NCI-H128 (cell line): ENCODE measurements around the gene PIP4P1.
"Not testable (repeated sequence)": the region's sequence is repeated elsewhere in the genome, so short reads cannot be mapped to it uniquely, and the experiment has no call there.

Source experiments
- DNase-seq: peaks from one replicate; lab custom pipeline; 2025; ENCODE audit not compliant: unreplicated experiment; lab: John Stamatoyannopoulos, UW

PIP4P1 gene

DNA sequence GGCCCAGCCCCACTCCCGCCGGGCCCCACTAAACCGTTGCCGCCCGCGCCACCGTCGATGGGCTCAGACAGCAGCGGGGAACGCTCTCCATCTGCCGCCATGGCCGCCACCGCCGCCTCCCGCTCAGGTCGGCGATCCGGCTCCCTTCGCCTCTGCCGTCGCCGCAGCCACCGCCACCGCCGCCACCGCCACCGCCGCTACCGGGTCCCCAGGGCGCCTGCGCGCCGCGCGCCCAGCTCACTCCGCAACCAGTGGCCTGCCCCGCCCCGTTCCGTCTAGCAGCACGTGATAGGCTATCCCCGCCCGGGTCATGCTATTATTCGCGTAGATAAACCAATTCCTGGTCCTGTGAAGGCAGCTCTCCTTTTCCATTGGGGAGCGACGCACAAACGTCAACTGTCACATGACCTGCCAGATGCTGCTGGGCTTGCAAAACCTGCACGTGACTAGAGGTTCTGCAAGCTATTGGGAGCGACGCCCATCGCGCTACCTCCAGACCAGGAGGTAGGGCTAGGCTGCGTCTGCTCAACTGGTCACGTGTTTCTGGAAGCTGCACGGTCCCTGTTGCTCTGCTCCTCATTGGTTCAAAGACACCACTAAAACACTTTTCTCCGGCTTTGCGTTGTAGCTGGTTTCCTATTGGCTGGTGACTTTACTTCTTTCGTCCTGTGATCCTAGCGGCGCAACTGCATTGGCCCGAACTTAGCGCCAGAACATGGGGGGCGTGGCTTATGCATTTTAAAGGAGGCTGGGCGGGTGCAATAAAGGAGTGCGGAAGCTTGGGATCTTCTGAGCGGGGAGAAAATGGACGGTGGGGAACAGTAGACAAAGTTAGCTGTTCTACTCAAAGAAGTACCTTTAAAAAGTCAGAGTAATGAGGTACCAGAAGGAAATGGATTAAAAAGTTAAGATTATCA lies at the start of gene PIP4P1:
TSS of gene PIP4P1 (minus strand) at position 210 of the 917 bp plus-strand sequence. CDS start at position 101, 109 bp downstream.
- DNase-seq: peak; percentile 98

DNA sequence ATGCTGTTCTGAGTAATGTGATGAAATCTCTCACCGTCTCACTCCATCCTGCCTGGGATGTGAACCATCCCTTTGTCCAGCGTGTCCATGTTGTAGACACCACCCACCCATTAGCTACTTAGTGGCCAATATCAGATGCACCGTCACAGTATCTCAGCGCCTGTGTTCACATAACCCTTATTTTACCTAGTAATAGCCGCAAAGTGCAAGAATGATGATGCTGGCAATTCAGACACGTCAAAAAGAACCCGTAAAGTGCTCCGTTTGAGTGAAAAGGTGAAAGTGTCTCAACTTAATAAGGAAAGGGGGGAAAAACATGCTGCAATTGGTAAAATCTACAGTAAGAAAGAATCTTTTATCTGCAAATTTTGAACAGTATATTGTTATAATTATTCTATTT lies 47.1 kb upstream of the PIP4P1 start:
- no peak for DNase-seq

DNA sequence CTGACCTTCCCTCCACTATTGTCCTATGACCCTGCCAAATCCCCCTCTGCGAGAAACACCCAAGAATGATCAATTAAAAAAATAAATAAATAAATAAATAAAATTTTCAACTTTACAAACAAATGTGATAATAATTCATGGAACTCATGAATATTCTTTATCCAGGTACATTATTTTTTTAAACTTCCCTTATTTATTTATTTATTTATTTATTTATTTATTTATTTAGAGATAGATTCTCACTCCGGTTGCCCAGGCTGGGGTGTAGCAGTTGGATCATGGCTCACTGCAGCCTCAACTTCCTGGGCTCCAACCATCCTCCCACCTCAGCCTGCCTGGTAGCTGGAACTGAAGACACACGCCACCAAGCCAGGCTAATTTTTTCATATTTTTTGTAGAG lies 46.3 kb upstream of the PIP4P1 start:
- not testable (repeated sequence) for DNase-seq

DNA sequence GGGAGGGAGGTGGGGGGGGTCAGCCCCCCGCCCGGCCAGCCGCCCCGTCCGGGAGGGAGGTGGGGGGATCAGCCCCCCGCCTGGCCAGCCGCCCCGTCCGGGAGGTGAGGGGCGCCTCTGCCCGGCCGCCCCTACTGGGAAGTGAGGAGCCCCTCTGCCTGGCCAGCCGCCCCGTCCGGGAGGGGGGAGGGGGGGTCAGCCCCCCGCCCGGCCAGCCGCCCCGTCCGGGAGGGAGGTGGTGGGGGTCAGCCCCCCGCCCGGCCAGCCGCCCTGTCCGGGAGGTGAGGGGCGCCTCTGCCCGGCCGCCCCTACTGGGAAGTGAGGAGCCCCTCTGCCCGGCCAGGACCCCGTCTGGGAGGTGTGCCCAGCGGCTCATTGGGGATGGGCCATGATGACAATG lies 45.5 kb upstream of the PIP4P1 start:
- DNase-seq: not testable (repeated sequence)

DNA sequence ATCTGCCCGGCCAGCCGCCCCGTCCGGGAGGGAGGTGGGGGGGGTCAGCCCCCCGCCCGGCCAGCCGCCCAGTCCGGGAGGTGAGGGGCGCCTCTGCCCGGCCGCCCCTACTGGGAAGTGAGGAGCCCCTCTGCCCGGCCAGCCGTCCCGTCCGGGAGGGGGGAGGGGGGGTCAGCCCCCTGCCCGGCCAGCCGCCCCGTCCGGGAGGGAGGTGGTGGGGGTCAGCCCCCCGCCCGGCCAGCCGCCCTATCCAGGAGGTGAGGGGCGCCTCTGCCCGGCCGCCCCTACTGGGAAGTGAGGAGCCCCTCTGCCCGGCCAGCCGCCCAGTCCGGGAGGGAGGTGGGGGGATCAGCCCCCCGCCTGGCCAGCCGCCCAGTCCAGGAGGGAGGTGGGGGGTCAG lies 45.0 kb upstream of the PIP4P1 start:
- DNase-seq: not testable (repeated sequence)

DNA sequence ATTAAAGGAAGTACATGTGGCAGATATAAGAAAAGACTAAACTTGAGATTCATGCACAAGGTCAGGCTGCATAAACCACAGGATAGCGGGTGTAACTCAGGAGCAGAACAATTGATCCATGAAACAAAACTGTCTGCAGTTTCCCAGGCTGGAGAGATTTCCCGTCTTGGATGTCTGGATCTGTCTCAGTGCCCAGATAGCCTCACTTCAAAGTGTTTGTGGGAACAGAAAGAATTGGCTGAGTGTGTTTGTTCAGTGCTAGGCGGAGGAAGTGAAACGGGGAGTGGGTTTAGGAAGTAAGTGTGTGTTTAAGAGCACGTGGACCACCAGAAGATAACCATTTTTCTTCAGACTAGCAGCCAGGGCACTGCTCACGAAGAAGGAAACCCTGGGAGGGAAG lies 42.7 kb upstream of the PIP4P1 start:
- no peak for DNase-seq

DNA sequence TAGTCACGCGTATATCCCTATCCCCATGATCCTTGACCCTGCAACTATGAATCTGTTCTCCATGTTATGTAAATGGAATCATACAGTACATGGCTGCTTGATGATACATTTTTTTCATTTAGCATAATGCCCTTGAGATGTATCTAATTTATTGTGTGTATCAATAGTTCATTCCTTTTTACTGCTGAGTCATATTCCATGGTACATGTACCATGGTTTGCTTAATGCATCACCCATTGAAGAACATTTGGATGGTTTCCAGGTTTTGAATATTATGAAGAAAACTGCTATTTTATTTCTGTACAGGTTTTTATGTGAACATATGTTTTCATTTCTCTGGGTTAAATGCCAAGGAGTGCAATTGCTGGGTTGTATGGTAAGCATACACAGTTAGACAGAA lies 40.1 kb upstream of the PIP4P1 start:
- DNase-seq: no peak

DNA sequence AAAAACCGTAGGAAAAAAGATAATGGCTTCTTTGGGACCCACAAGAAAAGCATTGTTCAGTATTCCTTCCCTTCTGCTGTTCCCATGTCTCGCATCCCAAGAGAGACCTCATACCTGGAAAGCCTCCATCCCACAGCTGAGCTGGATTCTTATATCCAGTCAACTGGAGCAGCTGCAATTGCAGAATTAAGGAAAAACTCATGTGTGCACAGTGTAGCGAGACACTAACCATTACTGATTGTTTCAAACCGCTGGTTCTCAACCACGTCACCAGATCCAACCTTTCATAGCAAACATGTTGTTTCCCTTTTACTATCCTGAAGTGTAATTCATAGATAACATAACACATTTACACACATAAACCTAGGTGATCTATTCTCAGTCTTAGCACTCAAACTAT lies 38.6 kb upstream of the PIP4P1 start:
- no peak for DNase-seq

DNA sequence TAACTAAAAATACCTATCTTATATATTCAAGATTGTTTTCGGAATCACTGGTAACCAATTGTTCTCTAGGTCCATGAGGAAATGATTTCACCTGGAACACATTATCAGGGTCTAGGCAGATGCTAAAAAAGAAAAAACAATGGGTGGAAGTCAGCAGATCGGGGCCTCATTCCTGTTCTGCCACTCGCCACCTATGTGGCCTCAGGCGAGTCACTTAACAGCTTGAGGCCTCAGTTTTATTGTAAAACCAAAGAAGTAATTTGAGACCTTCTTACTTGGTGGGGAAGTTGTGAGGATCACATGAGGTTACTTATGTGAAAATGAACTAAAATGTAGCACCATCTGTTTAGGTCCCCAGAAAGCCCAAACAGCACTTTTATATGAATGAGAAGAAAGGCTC lies 37.9 kb upstream of the PIP4P1 start:
- DNase-seq: no peak

DNA sequence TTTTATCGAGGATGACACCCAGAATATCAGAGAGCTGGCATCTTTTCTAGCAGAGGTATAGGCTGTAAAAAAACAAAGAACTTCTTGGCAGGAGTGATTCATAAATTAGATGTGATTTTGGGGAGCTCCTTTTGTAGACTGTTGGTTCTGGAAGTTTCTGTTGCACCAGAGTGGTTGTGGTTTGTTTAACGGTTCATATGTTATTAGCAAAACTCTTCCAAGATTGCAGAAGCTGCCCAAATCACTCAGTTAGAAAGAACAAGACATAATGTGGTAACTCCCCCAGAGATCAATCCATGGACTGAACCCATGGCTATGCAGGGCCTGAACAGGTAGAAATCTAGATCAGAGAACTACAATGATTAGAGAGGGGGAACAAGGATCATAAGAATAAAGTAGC lies 37.4 kb upstream of the PIP4P1 start:
- DNase-seq: no peak

DNA sequence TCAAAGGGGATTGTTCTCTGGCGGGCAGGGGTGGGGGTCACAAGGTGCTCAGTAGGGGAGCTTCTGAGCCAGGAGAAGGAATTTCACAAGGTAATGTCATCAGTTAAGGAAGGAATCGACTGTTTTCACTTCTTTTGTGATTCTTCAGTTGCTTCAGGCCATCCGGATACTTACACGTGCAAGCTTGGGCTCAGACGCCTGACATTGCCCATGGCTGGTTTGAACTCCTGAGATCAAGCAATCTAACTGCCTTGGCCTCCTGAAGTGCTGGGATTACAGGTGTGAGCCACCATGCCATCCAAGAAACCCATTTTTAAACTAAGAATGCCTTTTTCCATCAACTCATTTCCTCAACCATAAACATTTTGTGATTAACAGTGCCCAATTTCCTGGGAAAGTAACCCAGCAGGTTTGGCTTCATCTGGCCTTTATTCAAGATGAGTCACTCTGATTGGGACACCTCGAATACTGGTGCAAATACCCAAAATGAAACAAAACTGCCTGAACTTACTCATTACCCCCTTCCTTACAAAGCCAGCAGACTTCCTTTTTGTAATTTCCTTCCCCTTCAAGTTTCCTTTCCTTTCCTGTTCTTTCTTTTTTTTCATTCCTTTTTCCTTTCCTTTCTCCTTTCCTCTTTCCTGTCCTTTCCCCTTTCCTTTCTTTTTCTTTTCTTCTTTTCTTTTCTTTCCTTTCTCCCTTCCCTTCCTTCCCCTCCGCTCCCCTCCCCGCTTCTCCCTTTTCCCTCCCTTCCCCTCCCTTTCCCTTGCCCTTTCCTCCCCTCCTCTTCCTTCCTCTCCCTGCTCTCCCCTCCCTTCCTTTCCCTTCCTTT lies 33.9 kb upstream of the PIP4P1 start:
- no peak for DNase-seq

DNA sequence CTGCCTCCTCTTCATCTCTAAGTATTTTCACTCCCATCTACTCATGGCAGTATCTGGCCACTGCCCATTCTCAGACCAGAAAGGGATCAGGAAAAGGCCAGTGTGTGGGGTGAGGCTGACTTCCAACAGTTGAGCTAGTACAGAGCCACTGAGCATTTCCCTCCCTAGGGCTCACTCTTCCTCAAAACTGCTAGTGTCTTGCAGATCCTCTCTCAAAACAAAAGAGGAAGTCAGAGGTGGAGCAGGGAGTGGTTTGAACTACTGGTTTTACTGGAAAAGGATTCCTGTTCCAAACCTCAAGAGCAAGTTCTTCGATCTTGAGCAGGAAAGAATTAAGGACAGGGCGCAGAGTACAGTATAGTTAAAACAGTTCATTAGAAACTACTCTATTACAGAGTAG lies 32.4 kb upstream of the PIP4P1 start:
- no peak for DNase-seq

DNA sequence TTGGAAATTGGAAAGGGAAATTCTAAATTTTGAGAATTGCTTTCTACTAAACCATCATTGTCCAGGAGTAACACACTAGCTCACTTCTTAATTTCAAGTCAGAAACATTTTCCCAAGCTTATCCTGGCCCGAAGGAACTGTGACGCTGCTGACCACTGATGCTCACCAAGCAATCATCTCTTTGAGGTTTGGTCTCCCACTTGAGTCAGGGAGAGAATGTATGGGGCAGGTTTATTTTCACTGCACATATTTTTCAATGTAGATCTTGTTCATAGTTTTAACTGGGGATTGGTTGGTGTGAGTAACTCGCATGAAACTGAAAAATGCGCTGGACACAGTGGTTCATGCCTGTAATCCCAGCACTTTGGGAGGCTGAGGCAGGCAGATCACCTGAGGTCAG lies 31.3 kb upstream of the PIP4P1 start:
- no peak for DNase-seq

DNA sequence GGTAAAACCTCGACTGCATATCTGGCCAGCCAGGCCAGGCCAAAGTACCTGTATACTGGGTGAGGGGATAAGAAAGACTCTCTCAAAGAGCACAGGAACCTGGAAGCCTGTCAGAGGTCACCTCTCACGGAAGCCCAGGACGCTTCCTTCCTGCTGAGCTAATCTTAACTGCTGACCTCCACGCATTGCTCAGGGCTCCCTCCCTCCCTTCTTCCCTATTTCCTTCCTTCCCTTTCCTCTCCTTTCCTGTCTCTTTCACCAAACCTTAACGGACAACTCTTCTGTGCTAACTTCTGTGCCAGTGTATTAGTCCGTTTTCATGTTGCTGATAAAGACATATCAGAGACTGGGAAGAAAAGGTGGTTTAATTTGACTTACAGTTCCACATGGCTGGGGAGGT lies 29.3 kb upstream of the PIP4P1 start:
- no peak for DNase-seq

DNA sequence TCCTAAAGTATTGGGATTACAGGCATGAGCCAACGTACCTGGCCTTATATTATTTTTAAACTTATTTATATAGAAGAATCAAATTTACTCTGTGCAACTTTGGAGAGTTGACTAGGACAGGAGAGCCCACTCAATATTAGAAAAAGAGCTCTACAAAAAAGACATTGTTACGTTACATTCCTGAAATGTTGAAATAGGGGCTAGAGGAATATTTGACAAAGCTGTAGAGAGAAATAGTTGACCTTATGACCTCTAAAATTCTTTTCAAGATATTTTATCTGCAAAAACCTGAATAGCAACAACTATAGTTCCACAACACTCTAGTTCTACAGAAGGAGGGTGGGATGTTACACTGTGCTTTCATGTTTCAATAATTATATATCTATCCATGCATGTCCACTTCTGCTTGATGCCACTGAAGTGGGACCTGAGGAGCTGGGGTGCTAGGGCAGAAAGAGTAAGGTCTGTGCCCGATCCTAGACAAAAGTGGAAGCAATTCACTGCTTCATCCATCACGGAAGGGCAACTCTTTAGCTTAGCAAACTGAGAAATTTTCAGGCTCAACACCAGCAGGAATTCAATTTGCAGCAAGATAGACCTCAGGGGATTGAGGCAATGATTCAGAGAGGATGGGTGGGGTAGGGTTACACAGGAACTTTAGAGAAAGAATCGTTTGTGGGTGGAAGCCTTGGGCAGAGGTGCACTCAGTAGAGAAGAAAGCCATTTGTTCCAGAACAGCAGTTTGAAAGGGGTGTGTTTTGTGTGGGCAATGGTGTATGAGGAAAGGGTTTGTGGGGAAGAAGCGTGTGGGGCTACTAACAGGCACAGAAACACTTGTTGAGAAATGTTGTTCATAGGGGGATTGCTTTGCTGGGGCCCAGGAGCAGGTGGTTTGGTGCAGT lies 28.1 kb upstream of the PIP4P1 start:
- no peak for DNase-seq

DNA sequence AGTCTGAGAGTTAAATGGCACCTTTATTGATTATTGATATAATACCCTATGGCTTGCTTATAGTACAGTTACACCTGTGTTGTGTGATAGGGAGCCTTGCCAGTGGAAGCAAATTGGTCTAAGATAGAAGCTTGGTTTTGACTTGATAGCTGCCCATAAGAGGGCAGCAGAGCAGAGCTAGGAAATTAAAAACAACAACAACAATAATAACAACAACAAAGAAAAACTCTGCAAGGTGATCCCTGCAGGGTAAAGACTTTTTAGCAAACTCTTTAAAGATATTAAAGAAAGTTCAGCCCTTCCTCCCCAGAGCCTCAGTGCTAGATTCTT lies 26.1 kb upstream of the PIP4P1 start:
- DNase-seq: no peak

DNA sequence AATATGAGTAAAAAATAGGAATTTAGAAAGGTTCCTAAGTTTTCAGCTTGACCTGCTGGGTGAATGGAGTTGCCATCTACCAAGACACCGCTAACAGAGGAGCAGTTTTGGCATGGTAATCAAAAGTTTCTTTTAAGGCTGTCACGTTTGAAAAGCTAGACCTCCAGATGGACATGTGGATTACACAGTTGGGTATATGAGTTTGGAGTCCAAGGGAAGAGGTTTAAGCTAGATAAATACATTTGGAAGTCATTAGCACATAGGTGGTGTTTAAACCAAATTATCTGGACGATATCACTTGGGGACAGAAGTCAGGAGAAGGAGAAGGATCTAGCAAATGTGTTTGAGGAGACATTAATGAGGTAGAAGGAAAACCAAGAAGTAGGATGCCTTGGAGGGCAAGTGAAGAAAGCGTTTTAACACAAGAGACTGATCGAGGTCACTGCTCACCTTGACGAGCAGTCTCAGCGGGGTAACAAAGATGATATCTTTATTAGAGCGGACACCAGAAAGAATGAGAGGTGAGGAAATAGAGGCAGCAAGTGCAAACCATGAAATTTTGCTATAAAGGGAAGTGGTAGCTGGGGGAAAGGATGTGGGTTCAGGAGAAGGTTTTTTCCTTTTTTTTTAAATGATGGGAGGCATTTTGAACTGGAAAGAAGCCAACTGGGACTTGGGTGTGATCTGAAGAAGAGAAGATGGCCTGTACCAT lies 25.6 kb upstream of the PIP4P1 start:
- no peak for DNase-seq

DNA sequence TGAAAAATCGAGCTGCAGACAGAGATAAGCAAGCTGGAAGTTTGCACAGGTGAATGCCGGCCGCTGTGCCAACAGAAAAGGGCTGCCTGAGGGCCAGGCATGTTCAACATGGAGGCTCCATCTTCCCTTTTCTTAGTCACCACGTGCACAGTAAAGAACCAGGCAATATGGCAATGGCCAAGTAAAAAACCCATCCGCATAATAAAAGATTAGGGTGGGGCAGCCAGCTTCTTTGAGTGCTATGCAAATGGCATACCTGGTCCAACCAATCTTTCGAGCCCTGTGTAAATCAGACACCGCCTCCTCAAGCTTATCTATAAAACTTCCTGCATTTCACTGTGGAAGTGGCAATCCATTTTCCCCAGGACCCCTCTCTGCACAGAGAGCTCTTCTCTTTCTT lies 24.7 kb upstream of the PIP4P1 start:
- no peak for DNase-seq

DNA sequence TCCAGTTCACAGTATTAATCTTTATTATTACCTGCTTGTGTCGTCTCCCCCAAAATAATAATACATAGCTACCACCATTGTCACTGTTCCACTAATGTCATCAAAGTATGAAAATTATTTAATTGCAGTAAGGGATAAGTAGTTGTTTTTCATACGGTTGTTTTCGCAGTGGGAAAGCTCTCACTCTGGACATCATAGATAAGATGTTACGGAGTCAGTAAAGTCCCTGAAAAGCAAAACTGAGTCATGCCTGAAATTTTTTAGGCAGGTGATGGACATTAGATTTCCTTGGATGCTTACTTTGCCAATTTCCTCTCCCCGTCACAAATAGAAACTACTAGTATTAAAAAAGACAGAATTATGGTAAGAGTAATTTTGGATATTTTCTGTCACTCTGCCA lies 21.1 kb upstream of the PIP4P1 start:
- no peak for DNase-seq

DNA sequence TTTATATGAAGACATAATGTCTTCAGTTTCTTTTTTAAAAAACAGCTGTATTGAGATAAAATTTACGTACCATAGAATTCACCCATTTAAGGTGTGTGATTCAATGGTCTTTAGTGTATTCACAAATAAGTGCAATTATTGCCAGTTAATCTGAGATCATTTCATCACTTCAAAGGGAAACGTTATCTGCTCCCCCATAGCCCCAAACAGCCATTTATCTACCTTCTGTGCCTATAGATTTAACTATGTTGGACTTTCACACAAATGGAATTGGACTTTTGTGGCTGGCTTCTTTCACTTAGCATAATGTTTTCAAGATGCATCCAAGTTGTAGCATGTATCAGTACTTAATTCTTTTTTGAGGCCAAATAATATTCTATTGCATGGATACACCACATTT lies 17.7 kb upstream of the PIP4P1 start:
- no peak for DNase-seq
